Activated CD4-positive, alpha-beta T cell treated with anti-CD3 and anti-CD28 coated beads for 36 hours (primary cell): ENCODE measurements around the gene CMIP. TPM values are rescaled to one million over a fixed set of nuclear protein-coding genes. Genes with fewer than 3 reads are reported as not detected.
"Not testable (repeated sequence)": the region's sequence is repeated elsewhere in the genome, so short reads cannot be mapped to it uniquely, and the experiment has no call there.

ENCODE experiments used
- ATAC-seq: fragments of 200-7000 bp; cut with Tn5 transposase; one replicate; pipeline ENCODE4 v1.10.0; 2021; ENCODE audit warnings: mild to moderate bottlenecking, moderate library complexity
- CTCF ChIA-PET: fragments of 350-600 bp; sonication (Branson Sonifier 250); formaldehyde crosslinking; loops from one replicate; lab custom pipeline; 2021; ENCODE audit warnings: antibody characterized with exemption; lab: Charles Lee
- POLR2A ChIA-PET: fragments of 350-600 bp; sonication (Branson Sonifier 250); formaldehyde crosslinking; loops from one replicate; lab custom pipeline; 2021; ENCODE audit warnings: antibody characterized with exemption, inconsistent platforms; lab: Charles Lee
- DNase-seq: peaks from one replicate; pipeline ENCODE4 v3.0.0-alpha.2; 2020
- H3K27ac Mint-ChIP-seq: one replicate; pipeline ENCODE4 v1.8.0; 2021; ENCODE audit warnings: mixed read lengths
- H3K27me3 Mint-ChIP-seq: one replicate; pipeline ENCODE4 v1.8.0; 2021; ENCODE audit warnings: mixed read lengths
- H3K36me3 Mint-ChIP-seq: one replicate; pipeline ENCODE4 v1.8.0; 2021; ENCODE audit warnings: low read depth, mixed read lengths
- H3K4me1 Mint-ChIP-seq: one replicate; pipeline ENCODE4 v1.8.0; 2021; ENCODE audit warnings: mixed read lengths
- H3K4me3 Mint-ChIP-seq: one replicate; pipeline ENCODE4 v1.8.0; 2021; ENCODE audit warnings: mild to moderate bottlenecking, moderate library complexity, mixed read lengths
- H3K9me3 Mint-ChIP-seq: one replicate; pipeline ENCODE4 v1.8.0; 2021; ENCODE audit warnings: low read depth, mixed read lengths
- intact Hi-C, 2 experiments: fragments of 100-400 bp; cut with DNase I in 1 of 2; cut with micrococcal nuclease in 1 of 2; formaldehyde crosslinking; loops; one replicate each; pipeline versions ENCODE4 v1.14.2 to v1.15.1; 2022 to 2024; cut with DNase I, micrococcal nuclease
- total RNA-seq, 2 experiments: library from RNA; stranded (reverse); gene quantifications; one replicate each; pipeline ENCODE4 v1.2.3, GENCODE V29; 2021

CMIP gene
- total RNA-seq, 2 experiments from 2014 or later: 39.1 to 40.3 TPM

GRCh38 chr16:81570151-81570846 is 125.7 kb downstream of the CMIP start:
- ChIA-PET CTCF (no interaction called here), POLR2A (no interaction called here)
- intact Hi-C loops: no loop called here
- Mint-ChIP-seq H3K27me3 (no peaks in the 10 kb centered on the region), H3K27ac (no peak overlapping the region), H3K4me3 (no peak overlapping the region), H3K9me3 (peaks cover 4% of the 10 kb centered on the region), H3K36me3 (peaks cover 5% of the 10 kb centered on the region), H3K4me1 (peaks cover 34% of the 10 kb centered on the region)
- no peak for DNase-seq
- no peak for ATAC-seq

GRCh38 chr16:81571175-81571574 is 126.6 kb downstream of the CMIP start:
- H3K9me3 Mint-ChIP-seq: peaks cover 4% of the 10 kb centered on the region
- CTCF ChIA-PET: no interaction called here
- DNase-seq (no peak), ATAC-seq (no peak)
- no peaks in the 10 kb centered on the region for H3K27me3 Mint-ChIP-seq
- H3K27ac Mint-ChIP-seq: no peak overlapping the region
- H3K36me3 Mint-ChIP-seq: peaks cover 5% of the 10 kb centered on the region
- peaks cover 34% of the 10 kb centered on the region for H3K4me1 Mint-ChIP-seq
- intact Hi-C loops: no loop called here
- POLR2A ChIA-PET: no interaction called here
- H3K4me3 Mint-ChIP-seq: no peak overlapping the region

- no peaks in the 10 kb centered on the region for H3K27me3 Mint-ChIP-seq
- ATAC-seq: no peak
- POLR2A ChIA-PET: no interaction called here
- H3K36me3 Mint-ChIP-seq: peaks cover 2% of the 10 kb centered on the region
- no peak for DNase-seq
- H3K4me1 Mint-ChIP-seq: peaks cover 32% of the 10 kb centered on the region
- CTCF ChIA-PET: no interaction called here
- no peaks in the 10 kb centered on the region for H3K9me3 Mint-ChIP-seq
- intact Hi-C loops: no loop called here
- H3K4me3 Mint-ChIP-seq: no peak overlapping the region
- no peak overlapping the region for H3K27ac Mint-ChIP-seq
Observed at GRCh38 chr16:81571592-81572385, 127.2 kb downstream of the CMIP start.

GRCh38 chr16:81572386-81573144 is 128.0 kb downstream of the CMIP start:
- DNase-seq (no peak), ATAC-seq (no peak)
- CTCF ChIA-PET: no interaction called here
- Mint-ChIP-seq H3K4me3 (no peak overlapping the region), H3K4me1 (peaks cover 27% of the 10 kb centered on the region), H3K9me3 (no peaks in the 10 kb centered on the region), H3K27me3 (no peaks in the 10 kb centered on the region), H3K36me3 (peaks cover 2% of the 10 kb centered on the region), H3K27ac (no peak overlapping the region)
- POLR2A ChIA-PET: no interaction called here
- intact Hi-C loops: no loop called here

GRCh38 chr16:81573533-81574020 is 129.0 kb downstream of the CMIP start:
- H3K36me3 Mint-ChIP-seq: no peaks in the 10 kb centered on the region
- H3K27ac Mint-ChIP-seq: no peak overlapping the region
- no peak for ATAC-seq
- ChIA-PET CTCF (interaction anchor here (0.6 kb wide), 1 partner anchor 10 kb away, joined by 3 read pairs; no protein-coding TSS in a partner anchor), POLR2A (no interaction called here)
- no peaks in the 10 kb centered on the region for H3K27me3 Mint-ChIP-seq
- no peaks in the 10 kb centered on the region for H3K9me3 Mint-ChIP-seq
- DNase-seq: no peak
- H3K4me1 Mint-ChIP-seq: peaks cover 17% of the 10 kb centered on the region
- H3K4me3 Mint-ChIP-seq: no peak overlapping the region
- intact Hi-C loops: no loop called here

- POLR2A ChIA-PET: no interaction called here
- Mint-ChIP-seq H3K4me1 (peaks cover 11% of the 10 kb centered on the region), H3K27me3 (no peaks in the 10 kb centered on the region), H3K36me3 (no peaks in the 10 kb centered on the region), H3K4me3 (no peak overlapping the region), H3K27ac (no peak overlapping the region), H3K9me3 (no peaks in the 10 kb centered on the region)
- DNase-seq: no peak
- no peak for ATAC-seq
- CTCF ChIA-PET: no interaction called here
- intact Hi-C loops: no loop called here
Observed at GRCh38 chr16:81574168-81574567, 129.6 kb downstream of the CMIP start.

- no peak overlapping the region for H3K27ac Mint-ChIP-seq
- CTCF ChIA-PET: no interaction called here
- no peaks in the 10 kb centered on the region for H3K9me3 Mint-ChIP-seq
- POLR2A ChIA-PET: no interaction called here
- peaks cover 2% of the 10 kb centered on the region for H3K4me1 Mint-ChIP-seq
- no peak for DNase-seq
- H3K36me3 Mint-ChIP-seq: no peaks in the 10 kb centered on the region
- H3K27me3 Mint-ChIP-seq: no peaks in the 10 kb centered on the region
- no peak overlapping the region for H3K4me3 Mint-ChIP-seq
- no peak for ATAC-seq
- intact Hi-C loops: no loop called here
Observed at GRCh38 chr16:81575307-81575706, 130.7 kb downstream of the CMIP start.

GRCh38 chr16:81575834-81576233 is 131.2 kb downstream of the CMIP start:
- POLR2A ChIA-PET: no interaction called here
- Mint-ChIP-seq H3K4me3 (no peak overlapping the region), H3K27ac (no peak overlapping the region), H3K27me3 (no peaks in the 10 kb centered on the region), H3K4me1 (peaks cover 2% of the 10 kb centered on the region), H3K9me3 (no peaks in the 10 kb centered on the region), H3K36me3 (no peaks in the 10 kb centered on the region)
- CTCF ChIA-PET: no interaction called here
- ATAC-seq (no peak), DNase-seq (no peak)
- intact Hi-C loops: no loop called here

- H3K9me3 Mint-ChIP-seq: no peaks in the 10 kb centered on the region
- peaks cover 2% of the 10 kb centered on the region for H3K4me1 Mint-ChIP-seq
- intact Hi-C loops: no loop called here
- no peak for DNase-seq
- no peaks in the 10 kb centered on the region for H3K36me3 Mint-ChIP-seq
- no peak overlapping the region for H3K4me3 Mint-ChIP-seq
- no peak overlapping the region for H3K27ac Mint-ChIP-seq
- CTCF ChIA-PET: no interaction called here
- POLR2A ChIA-PET: no interaction called here
- ATAC-seq: no peak
- no peaks in the 10 kb centered on the region for H3K27me3 Mint-ChIP-seq
Observed at GRCh38 chr16:81576696-81577095, 132.1 kb downstream of the CMIP start.

GRCh38 chr16:81577272-81577671 is 132.7 kb downstream of the CMIP start:
- H3K27me3 Mint-ChIP-seq, DNase-seq, H3K4me1 Mint-ChIP-seq, H3K9me3 Mint-ChIP-seq, H3K4me3 Mint-ChIP-seq, ATAC-seq, intact Hi-C loops, POLR2A ChIA-PET, CTCF ChIA-PET, H3K27ac Mint-ChIP-seq, H3K36me3 Mint-ChIP-seq: not testable (repeated sequence)

- H3K4me1 Mint-ChIP-seq: no peaks in the 10 kb centered on the region
- intact Hi-C loops: no loop called here
- H3K36me3 Mint-ChIP-seq: no peaks in the 10 kb centered on the region
- no peaks in the 10 kb centered on the region for H3K27me3 Mint-ChIP-seq
- no peak overlapping the region for H3K4me3 Mint-ChIP-seq
- H3K27ac Mint-ChIP-seq: no peak overlapping the region
- POLR2A ChIA-PET: no interaction called here
- no peak for ATAC-seq
- DNase-seq: no peak
- H3K9me3 Mint-ChIP-seq: no peaks in the 10 kb centered on the region
- CTCF ChIA-PET: no interaction called here
Observed at GRCh38 chr16:81578076-81578475, 133.5 kb downstream of the CMIP start.
